GM12878 (cell line): Measurements from ENCODE around the gene MAGI2. TPM values are rescaled to one million over a fixed set of nuclear protein-coding genes. Genes with fewer than 3 reads are reported as not detected.

ENCODE experiments used
- ATAC-seq: fragments of 200-7000 bp; cut with Tn5 transposase; 3 replicates; pipeline ENCODE4 v1.9.1; 2020; ENCODE audit warnings: mild to moderate bottlenecking, moderate library complexity
- BruUV-seq: library from RNA; stranded (reverse); fragments of 400-500 nt; replicated peaks from 2 replicates; lab custom pipeline; 2021; lab: Mats Ljungman, UMichigan
- CTCF ChIA-PET: fragments of 300-600 bp; sonication (Branson Sonifier 250); formaldehyde crosslinking; extraction: SDS; loops from one replicate; lab custom pipeline; 2021; ENCODE audit warnings: inconsistent platforms; lab: Yijun Ruan, JAX
- POLR2A ChIA-PET: fragments of 350-600 bp; formaldehyde crosslinking; extraction: SDS; loops from one replicate; lab custom pipeline; 2021; ENCODE audit warnings: inconsistent platforms; lab: Charles Lee
- RAD21 ChIA-PET: fragments of 300-600 bp; sonication (Branson Sonifier 250); formaldehyde crosslinking; loops from one replicate; lab custom pipeline; 2023; ENCODE audit warnings: antibody characterized with exemption; ENCODE audit not compliant: unreplicated experiment; lab: Charles Lee
- SMC1A ChIA-PET: fragments of 300-600 bp; sonication (Branson Sonifier 250); formaldehyde crosslinking; loops from one replicate; lab custom pipeline; 2023; ENCODE audit not compliant: unreplicated experiment, uncharacterized antibody; lab: Charles Lee
- DNase-seq: peaks from one replicate; pipeline ENCODE4 v3.0.0-alpha.2; 2011; ENCODE audit warnings: low read depth, low spot score
- FAIRE-seq: peaks from 3 replicates; lab custom pipeline; 2011; peaks lifted over from hg19 to GRCh38; lab: Jason Lieb, UNC
- H2AFZ ChIP-seq: 2 replicates; pipeline ENCODE4 v1.6.0; 2011; ENCODE audit warnings: low read depth, low read length, control low read depth; ENCODE audit not compliant: control insufficient read depth
- H3K27ac ChIP-seq: 2 replicates; pipeline ENCODE4 v1.5.1; 2011; ENCODE audit warnings: control low read depth; ENCODE audit not compliant: control insufficient read depth, insufficient read depth
- H3K27me3 ChIP-seq, 2 experiments: replicated peaks in 1 of 2; 2 replicates each; pipeline versions ENCODE4 v1.6.0 to v1.6.1; 2011; ENCODE audit warnings: low read length in 1 of 2; ENCODE audit not compliant: control insufficient read depth in 2 of 2, insufficient read depth in 2 of 2
- H3K36me3 ChIP-seq, 2 experiments: 2 replicates each; pipeline ENCODE4 v1.5.1; 2011; ENCODE audit warnings: low read length in 1 of 2; ENCODE audit not compliant: control insufficient read depth in 2 of 2, insufficient read depth in 2 of 2
- H3K4me1 ChIP-seq: 2 replicates; pipeline ENCODE4 v1.6.1; 2011; ENCODE audit warnings: mild to moderate bottlenecking, low read length, moderate library complexity, mixed read lengths; ENCODE audit not compliant: control insufficient read depth, insufficient read depth
- H3K4me2 ChIP-seq: 2 replicates; pipeline ENCODE4 v1.6.0; 2011; ENCODE audit warnings: control low read depth; ENCODE audit not compliant: control insufficient read depth, insufficient read depth
- H3K4me3 ChIP-seq: fragments of 200-600 bp; sonication (generic); 2 replicates; pipeline ENCODE4 v1.5.1; 2016
- H3K79me2 ChIP-seq: 2 replicates; pipeline ENCODE4 v1.6.0; 2011; ENCODE audit warnings: low read length; ENCODE audit not compliant: control insufficient read depth, insufficient read depth
- H3K9ac ChIP-seq: 2 replicates; pipeline ENCODE4 v1.8.0; 2011; ENCODE audit warnings: low read length, control low read depth, mixed read lengths; ENCODE audit not compliant: control insufficient read depth, insufficient read depth
- H3K9me3 ChIP-seq: replicated peaks from 3 replicates; pipeline ENCODE4 v1.5.1; 2011; ENCODE audit warnings: mild to moderate bottlenecking, low read length; ENCODE audit not compliant: control insufficient read depth, insufficient read depth
- H4K20me1 ChIP-seq: 2 replicates; pipeline ENCODE4 v1.6.0; 2011; ENCODE audit not compliant: control insufficient read depth, insufficient read depth
- GATAD2B ChIP-seq: fragments of 450-650 bp; conservative IDR thresholded peaks from 2 replicates; pipeline ENCODE4 v1.6.1; 2017; ENCODE audit warnings: low read depth, mild to moderate bottlenecking, moderate library complexity
- KDM1A ChIP-seq: fragments of 200-600 bp; sonication (generic); IDR thresholded peaks from 2 replicates; pipeline ENCODE4 v1.6.1; 2016; ENCODE audit warnings: borderline replicate concordance
- MEF2A ChIP-seq: IDR thresholded peaks from 2 replicates; pipeline ENCODE4 v1.6.1; 2011; ENCODE audit warnings: low read depth, mild to moderate bottlenecking, low read length, moderate library complexity; ENCODE audit not compliant: insufficient read depth
- NR2C2 ChIP-seq: IDR thresholded peaks from 2 replicates; pipeline ENCODE4 v1.6.1; 2011; ENCODE audit warnings: borderline replicate concordance, low read depth; ENCODE audit not compliant: control insufficient read depth, insufficient read length
- NRF1 ChIP-seq: conservative IDR thresholded peaks from 2 replicates; pipeline ENCODE4 v1.6.1; 2011; ENCODE audit warnings: mild to moderate bottlenecking, low read depth, low read length, improper control_type of control experiment
- POLR2AphosphoS2 ChIP-seq: IDR thresholded peaks from 2 replicates; pipeline ENCODE4 v1.6.1; 2011; ENCODE audit warnings: low read depth, mild to moderate bottlenecking, low read length, improper control_type of control experiment, moderate library complexity
- RB1 ChIP-seq: fragments of 450-650 bp; formaldehyde crosslinking; IDR thresholded peaks from 2 replicates; pipeline ENCODE4 v1.6.1; 2017; ENCODE audit warnings: mild to moderate bottlenecking, borderline replicate concordance
- STAT3 ChIP-seq: IDR thresholded peaks from 2 replicates; pipeline ENCODE4 v1.6.1; 2011; ENCODE audit warnings: low read depth, low read length, improper control_type of control experiment
- TCF3 ChIP-seq: IDR thresholded peaks from 2 replicates; pipeline ENCODE4 v1.6.1; 2012; ENCODE audit warnings: low read depth, mild to moderate bottlenecking, low read length, borderline replicate concordance; ENCODE audit not compliant: insufficient read depth
- ZNF217 ChIP-seq: fragments of 450-650 bp; IDR thresholded peaks from 2 replicates; pipeline ENCODE4 v1.6.1; 2017; ENCODE audit warnings: antibody characterized with exemption, mild to moderate bottlenecking
- WGBS: methylation state at CpG from one replicate; pipeline ENCODE4 v1.1.6; 2016; ENCODE audit warnings: low lambda C conversion rate; ENCODE audit not compliant: insufficient replicate concordance, insufficient coverage; ENCODE audit errors: missing lambda C conversion rate; 5-methylcytosine and 5-hydroxymethylcytosine counted together
- in situ Hi-C: fragments of 300-500 bp; cut with MboI; formaldehyde crosslinking; loops from 9 replicates; pipeline ENCODE4 v1.14.3; 2018; ENCODE audit warnings: mixed read lengths
- intact Hi-C: fragments of 100-400 bp; cut with micrococcal nuclease; formaldehyde crosslinking; loops from one replicate; pipeline ENCODE4 v1.14.2; 2022; ENCODE audit not compliant: unreplicated experiment
- polyA plus RNA-seq, 11 experiments: library from polyadenylated mRNA; depleted of rRNA in 4 of 11; unstranded in 6 of 11; stranded (reverse) in 5 of 11; fragments of >200 nt; fragmentation: Nextera tagmentation in 4 of 11; fragmentation: Illumina TruSeq in 1 of 11; extraction: Ambion mirVana in 4 of 11; extraction: Trizol in 1 of 11; gene quantifications; 1 replicate in 1 of 11; 2 replicates in 10 of 11; pipeline versions ENCODE4 v1.2.1 to v1.2.3, GENCODE V29; 2011 to 2016; ENCODE audit warnings: inconsistent platforms in 2 of 11, missing spikeins in 2 of 11, low read depth in 1 of 11
- total RNA-seq, 4 experiments: library from RNA; depleted of rRNA in 3 of 4; stranded (reverse); fragments of >200 nt in 3 of 4; fragmentation: Illumina TruSeq in 1 of 4; extraction: Trizol in 1 of 4; gene quantifications; 2 replicates each; pipeline versions ENCODE4 v1.2.1 to v1.2.3, GENCODE V29; 2013 to 2021
- TF ChIP-seq, protein P1 (sequence below): fragments of 450-650 bp; IDR thresholded peaks from 2 replicates; pipeline ENCODE4 v1.6.1; 2017; ENCODE audit warnings: mild to moderate bottlenecking, low read depth, inconsistent platforms; ENCODE audit not compliant: poor library complexity, severe bottlenecking

The MAGI2 gene
- total and polyA plus RNA-seq, 10 of the 15 experiments (the other 5 are each of a cell fraction or from before 2014, with no cell fraction given), result 0.01 to 0.31 (median 0.05) TPM; not detected in 2

DNA sequence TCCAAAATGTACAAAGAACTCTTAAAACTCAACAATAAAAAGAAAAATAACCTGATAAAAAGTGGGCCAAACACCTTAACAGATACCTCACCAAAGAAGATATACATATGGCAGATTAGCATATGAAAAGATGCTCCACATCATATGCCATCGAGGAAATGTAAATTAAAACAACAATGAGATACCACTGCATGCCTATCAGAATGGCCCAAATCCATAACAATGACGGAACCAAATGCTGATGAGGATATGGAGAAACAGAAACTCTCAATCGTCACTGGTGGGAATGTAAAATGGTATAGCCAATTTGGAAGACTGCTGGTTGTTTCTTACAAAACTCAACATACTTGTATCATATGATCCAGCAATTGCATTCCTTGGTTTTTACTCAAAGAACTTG, 1335.0 kb downstream of the MAGI2 start:
- intact Hi-C loops (no loop called here), in situ Hi-C loops (no loop called here)
- ChIA-PET SMC1A (no interaction called here), CTCF (no interaction called here), RAD21 (no interaction called here), POLR2A (no interaction called here)
- no peak overlapping the region for H3K27ac ChIP-seq
- FAIRE-seq (no peak), DNase-seq (no peak), ATAC-seq (no peak)
- no TSS peak for BruUV-seq
- WGBS, result 13% methylated on average over 3 of the region's 3 CpGs
- no peaks in the 10 kb centered on the region; a peak in 1 of 4 replicates for H3K27me3 ChIP-seq
- no peak overlapping the region for H3K4me3 ChIP-seq
- no peak overlapping the region for H2AFZ ChIP-seq
- H3K9ac ChIP-seq, result no peak overlapping the region
- H3K4me2 ChIP-seq, result no peak overlapping the region
- TF ChIP-seq, protein P1, sequence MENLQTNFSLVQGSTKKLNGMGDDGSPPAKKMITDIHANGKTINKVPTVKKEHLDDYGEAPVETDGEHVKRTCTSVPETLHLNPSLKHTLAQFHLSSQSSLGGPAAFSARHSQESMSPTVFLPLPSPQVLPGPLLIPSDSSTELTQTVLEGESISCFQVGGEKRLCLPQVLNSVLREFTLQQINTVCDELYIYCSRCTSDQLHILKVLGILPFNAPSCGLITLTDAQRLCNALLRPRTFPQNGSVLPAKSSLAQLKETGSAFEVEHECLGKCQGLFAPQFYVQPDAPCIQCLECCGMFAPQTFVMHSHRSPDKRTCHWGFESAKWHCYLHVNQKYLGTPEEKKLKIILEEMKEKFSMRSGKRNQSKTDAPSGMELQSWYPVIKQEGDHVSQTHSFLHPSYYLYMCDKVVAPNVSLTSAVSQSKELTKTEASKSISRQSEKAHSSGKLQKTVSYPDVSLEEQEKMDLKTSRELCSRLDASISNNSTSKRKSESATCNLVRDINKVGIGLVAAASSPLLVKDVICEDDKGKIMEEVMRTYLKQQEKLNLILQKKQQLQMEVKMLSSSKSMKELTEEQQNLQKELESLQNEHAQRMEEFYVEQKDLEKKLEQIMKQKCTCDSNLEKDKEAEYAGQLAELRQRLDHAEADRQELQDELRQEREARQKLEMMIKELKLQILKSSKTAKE, result no peak
- TF ChIP-seq KDM1A (no peak), NRF1 (no peak), POLR2AphosphoS2 (no peak), STAT3 (no peak), GATAD2B (no peak), ZNF217 (no peak), RB1 (no peak), MEF2A (no peak), NR2C2 (no peak), TCF3 (no peak)
- H3K9me3 ChIP-seq, result no peaks in the 10 kb centered on the region
- no peaks in the 10 kb centered on the region for H4K20me1 ChIP-seq
- no peaks in the 10 kb centered on the region for H3K4me1 ChIP-seq
- H3K79me2 ChIP-seq, result no peaks in the 10 kb centered on the region
- no peaks in the 10 kb centered on the region for H3K36me3 ChIP-seq
